DOHH2 (cell line): ENCODE measurements around the gene MDFIC.

ENCODE experiments used
- H3F3A ChIP-seq: fragments of 200-600 bp; sonication (generic), shearing (Covaris generic); 2 replicates; pipeline ENCODE4 v1.6.0; 2016; ENCODE audit warnings: antibody characterized with exemption, mild to moderate bottlenecking; ENCODE audit not compliant: control insufficient read depth, insufficient read depth
- H3K27ac ChIP-seq: fragments of 200-600 bp; sonication (generic); 2 replicates; pipeline ENCODE4 v1.5.1; 2014; ENCODE audit warnings: low read depth, mild to moderate bottlenecking, low read length, moderate library complexity
- H3K27me3 ChIP-seq: fragments of 200-600 bp; sonication (generic); 2 replicates; pipeline ENCODE4 v1.6.1; 2014; ENCODE audit warnings: mild to moderate bottlenecking, low read length, mixed read lengths; ENCODE audit not compliant: control insufficient read depth
- H3K36me3 ChIP-seq: fragments of 200-600 bp; sonication (generic); 2 replicates; pipeline ENCODE4 v1.6.1; 2014; ENCODE audit warnings: mild to moderate bottlenecking, low read length, moderate library complexity, mixed read lengths; ENCODE audit not compliant: control insufficient read depth
- H3K4me1 ChIP-seq: fragments of 200-600 bp; sonication (generic); 2 replicates; pipeline ENCODE4 v1.6.1; 2014; ENCODE audit warnings: mild to moderate bottlenecking, low read length, mixed read lengths; ENCODE audit not compliant: control insufficient read depth
- H3K4me2 ChIP-seq: fragments of 200-600 bp; sonication (generic); 2 replicates; pipeline ENCODE4 v1.6.0; 2014; ENCODE audit warnings: mild to moderate bottlenecking, low read length, moderate library complexity
- H3K4me3 ChIP-seq: fragments of 200-600 bp; sonication (generic); 2 replicates; pipeline ENCODE4 v1.5.1; 2014; ENCODE audit warnings: mild to moderate bottlenecking, low read length, mixed read lengths
- H3K79me2 ChIP-seq: fragments of 200-600 bp; sonication (generic); 2 replicates; pipeline ENCODE4 v1.6.1; 2014; ENCODE audit warnings: mild to moderate bottlenecking, low read length, mixed read lengths; ENCODE audit not compliant: control insufficient read depth
- H3K9me2 ChIP-seq: fragments of 200-600 bp; sonication (generic); replicated peaks from 2 replicates; pipeline ENCODE4 v1.6.1; 2014; ENCODE audit warnings: mild to moderate bottlenecking, low read length, mixed read lengths; ENCODE audit not compliant: control insufficient read depth
- H3K9me3 ChIP-seq: fragments of 200-600 bp; sonication (generic); 2 replicates; pipeline ENCODE4 v1.6.1; 2014; ENCODE audit warnings: antibody characterized with exemption, low read length, mixed read lengths; ENCODE audit not compliant: control insufficient read depth, insufficient read depth
- H4K20me1 ChIP-seq: fragments of 200-600 bp; sonication (generic); 2 replicates; pipeline ENCODE4 v1.6.0; 2014; ENCODE audit warnings: low read depth, mild to moderate bottlenecking, antibody characterized with exemption, low read length, moderate library complexity; ENCODE audit not compliant: control insufficient read depth, insufficient read depth
- EZH2phosphoT487 ChIP-seq: fragments of 200-600 bp; sonication (generic); IDR thresholded peaks from 2 replicates; pipeline ENCODE4 v1.6.1; 2017; ENCODE audit warnings: borderline replicate concordance, mild to moderate bottlenecking, antibody characterized with exemption, low read length, moderate library complexity, mixed read lengths
- TF ChIP-seq, protein P1 (sequence below): fragments of 200-600 bp; sonication (generic); IDR thresholded peaks from one replicate; pipeline ENCODE4 v1.5.1; 2014; ENCODE audit warnings: antibody characterized with exemption, mild to moderate bottlenecking, low read depth, low read length; ENCODE audit not compliant: poor library complexity, severe bottlenecking

MDFIC gene

DNA sequence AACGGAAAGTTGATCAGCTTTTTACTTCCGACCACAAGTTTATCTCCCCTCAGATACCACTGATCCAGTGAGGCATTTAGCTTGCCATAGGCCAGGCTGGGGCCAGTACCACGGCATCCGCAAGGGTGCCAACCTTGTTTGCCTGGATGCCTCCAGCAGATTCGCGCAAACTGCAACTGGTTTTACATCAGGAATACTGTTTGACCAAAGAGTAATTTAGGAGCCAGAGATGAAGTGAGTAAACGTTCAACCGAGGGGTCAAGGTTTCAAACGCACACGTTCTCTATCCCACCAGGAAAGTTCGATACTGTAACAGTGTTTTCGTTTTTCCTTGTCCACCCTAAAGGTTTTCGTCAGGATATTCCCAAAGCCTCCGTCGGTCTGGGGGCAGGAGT lies 266 bp upstream of the MDFIC start:
- Histone ChIP-seq H4K20me1 (no peaks in the 10 kb centered on the region), H3K27me3 (no peaks in the 10 kb centered on the region), H3K36me3 (0 out of 2 replicates have a peak, but pooled peaks cover 2% of the 10 kb centered on the region), H3K4me3 (peak overlapping the region; percentile 88), H3K4me1 (peaks cover 37% of the 10 kb centered on the region), H3K27ac (no peak overlapping the region), H3K4me2 (peak overlapping the region; percentile 92), H3K9me3 (no peaks in the 10 kb centered on the region), H3F3A (peaks cover 7% of the 10 kb centered on the region), H3K9me2 (no peaks in the 10 kb centered on the region), H3K79me2 (peaks cover 11% of the 10 kb centered on the region)
- TF ChIP-seq, protein P1, sequence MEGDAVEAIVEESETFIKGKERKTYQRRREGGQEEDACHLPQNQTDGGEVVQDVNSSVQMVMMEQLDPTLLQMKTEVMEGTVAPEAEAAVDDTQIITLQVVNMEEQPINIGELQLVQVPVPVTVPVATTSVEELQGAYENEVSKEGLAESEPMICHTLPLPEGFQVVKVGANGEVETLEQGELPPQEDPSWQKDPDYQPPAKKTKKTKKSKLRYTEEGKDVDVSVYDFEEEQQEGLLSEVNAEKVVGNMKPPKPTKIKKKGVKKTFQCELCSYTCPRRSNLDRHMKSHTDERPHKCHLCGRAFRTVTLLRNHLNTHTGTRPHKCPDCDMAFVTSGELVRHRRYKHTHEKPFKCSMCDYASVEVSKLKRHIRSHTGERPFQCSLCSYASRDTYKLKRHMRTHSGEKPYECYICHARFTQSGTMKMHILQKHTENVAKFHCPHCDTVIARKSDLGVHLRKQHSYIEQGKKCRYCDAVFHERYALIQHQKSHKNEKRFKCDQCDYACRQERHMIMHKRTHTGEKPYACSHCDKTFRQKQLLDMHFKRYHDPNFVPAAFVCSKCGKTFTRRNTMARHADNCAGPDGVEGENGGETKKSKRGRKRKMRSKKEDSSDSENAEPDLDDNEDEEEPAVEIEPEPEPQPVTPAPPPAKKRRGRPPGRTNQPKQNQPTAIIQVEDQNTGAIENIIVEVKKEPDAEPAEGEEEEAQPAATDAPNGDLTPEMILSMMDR: no peak
- TF ChIP-seq EZH2phosphoT487: no peak

DNA sequence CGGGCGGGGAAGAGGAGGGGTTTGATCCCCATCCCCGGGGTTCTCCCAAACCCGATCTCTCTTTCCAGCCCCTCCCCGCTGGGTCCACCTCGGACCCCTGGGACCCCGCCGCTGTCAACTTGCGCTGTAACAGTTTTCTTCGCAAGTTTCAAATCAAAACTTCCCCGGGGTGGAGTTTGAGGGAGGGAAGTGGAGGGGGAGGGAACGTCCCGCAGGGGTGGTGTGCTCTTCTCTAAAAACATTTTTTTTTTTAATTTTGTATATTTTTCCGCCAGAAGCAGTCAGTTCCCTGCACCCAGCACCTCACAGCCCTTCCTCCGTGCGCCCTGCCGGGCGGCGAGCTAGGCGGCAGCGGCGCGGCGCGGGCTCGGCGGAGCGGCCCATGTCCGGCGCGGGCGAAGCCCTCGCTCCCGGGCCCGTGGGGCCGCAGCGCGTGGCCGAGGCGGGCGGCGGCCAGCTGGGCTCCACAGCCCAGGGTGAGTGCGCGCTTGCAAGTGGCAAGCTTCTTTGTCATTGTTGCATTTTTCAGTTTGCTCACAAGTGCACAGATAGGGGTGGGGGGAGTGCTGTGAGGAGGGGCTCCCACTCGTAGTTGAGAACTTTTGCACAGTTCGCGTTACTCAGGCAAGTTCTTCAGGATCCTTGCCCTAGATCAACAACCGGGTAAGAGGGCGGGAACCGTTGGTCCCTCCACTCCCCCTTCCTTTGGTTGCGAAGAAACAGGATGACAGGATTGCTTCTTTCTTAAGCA lies 933 bp downstream of the MDFIC start:
- Histone ChIP-seq H3K9me2 (no peaks in the 10 kb centered on the region), H3K79me2 (peaks cover 11% of the 10 kb centered on the region), H3K36me3 (0 out of 2 replicates have a peak, but pooled peaks cover 2% of the 10 kb centered on the region), H3K27me3 (no peaks in the 10 kb centered on the region), H4K20me1 (no peaks in the 10 kb centered on the region), H3K4me1 (peaks cover 29% of the 10 kb centered on the region), H3K4me3 (peak overlapping the region; percentile 88), H3K9me3 (no peaks in the 10 kb centered on the region), H3K4me2 (peak overlapping the region; percentile 92), H3F3A (peaks cover 7% of the 10 kb centered on the region), H3K27ac (peak overlapping the region; percentile 63)
- TF ChIP-seq, protein P1: no peak

DNA sequence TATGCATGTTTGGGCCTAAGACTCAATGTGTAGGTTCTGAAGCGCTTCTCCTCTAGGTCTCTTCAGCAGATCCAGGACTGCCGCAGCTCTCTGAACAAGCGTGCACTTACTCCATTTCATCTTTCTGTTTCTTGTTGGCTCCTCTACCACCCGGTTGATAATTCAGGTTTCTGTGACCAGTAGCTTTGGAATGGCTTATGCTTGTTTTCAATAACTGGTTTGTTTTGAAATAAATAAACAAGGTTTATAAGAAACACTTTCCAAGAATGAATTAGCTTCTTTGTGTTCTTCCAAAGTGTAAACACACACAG lies 1.5 kb downstream of the MDFIC start:
- peaks cover 7% of the 10 kb centered on the region for H3F3A ChIP-seq
- H3K79me2 ChIP-seq: peaks cover 11% of the 10 kb centered on the region
- no peaks in the 10 kb centered on the region for H4K20me1 ChIP-seq
- H3K36me3 ChIP-seq: 0 out of 2 replicates have a peak, but pooled peaks cover 2% of the 10 kb centered on the region
- H3K4me3 ChIP-seq: peak overlapping the region; percentile 88
- peak overlapping the region; percentile 92 for H3K4me2 ChIP-seq
- TF ChIP-seq, protein P1: no peak
- no peak for TF ChIP-seq EZH2phosphoT487
- H3K27me3 ChIP-seq: no peaks in the 10 kb centered on the region
- peak overlapping the region; percentile 63 for H3K27ac ChIP-seq
- peaks cover 34% of the 10 kb centered on the region for H3K4me1 ChIP-seq
- no peaks in the 10 kb centered on the region for H3K9me2 ChIP-seq
- H3K9me3 ChIP-seq: no peaks in the 10 kb centered on the region
